NCI-H446 (cell line): ENCODE data around the gene FGF14.

Experiments
- DNase-seq, 2 experiments: peaks; one replicate each; lab custom pipeline; 2025; lab: John Stamatoyannopoulos, UW

The FGF14 gene

DNA sequence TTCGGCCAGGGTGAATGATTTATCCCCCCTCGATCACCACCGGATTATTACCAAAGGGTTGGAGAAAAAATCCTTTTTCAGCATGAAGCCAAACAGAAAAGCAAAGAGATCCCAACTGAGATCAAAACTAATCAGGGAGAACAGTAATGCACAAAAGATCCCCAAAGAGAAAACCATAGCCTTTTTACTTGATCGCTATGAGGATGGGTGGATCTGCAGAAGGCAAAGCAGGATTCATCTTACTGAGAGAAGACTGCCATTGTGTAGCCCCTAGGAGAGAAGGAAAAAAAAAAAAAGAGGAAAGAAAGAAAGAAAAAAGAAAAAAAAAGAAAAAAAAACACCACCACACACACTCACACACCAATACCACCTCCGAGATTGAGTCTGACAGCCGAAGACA, at the start of gene FGF14:
TSS of gene FGF14 (minus strand) at position 283 of the 400 bp plus-strand sequence.
- no peak for DNase-seq

DNA sequence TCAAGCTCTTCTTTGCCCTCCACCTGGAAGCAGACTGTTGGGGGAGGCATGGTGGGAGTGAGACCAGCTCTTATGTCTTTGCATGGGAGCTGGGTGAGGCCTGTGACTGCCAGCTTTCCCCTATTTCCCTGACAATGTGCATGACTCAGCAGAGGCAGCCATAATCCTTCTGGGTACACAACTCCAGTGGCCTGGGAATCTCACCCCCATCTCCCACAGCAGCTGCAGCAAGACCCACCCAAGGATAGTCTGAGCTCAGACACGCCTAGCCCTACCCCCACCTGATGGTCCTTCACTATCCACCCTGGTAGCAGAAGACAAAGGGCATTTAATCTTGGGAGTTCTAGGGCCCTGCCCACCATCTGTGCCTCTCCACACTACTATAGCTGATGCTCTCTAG, 41.4 kb upstream of the FGF14 start:
- no peak for DNase-seq

DNA sequence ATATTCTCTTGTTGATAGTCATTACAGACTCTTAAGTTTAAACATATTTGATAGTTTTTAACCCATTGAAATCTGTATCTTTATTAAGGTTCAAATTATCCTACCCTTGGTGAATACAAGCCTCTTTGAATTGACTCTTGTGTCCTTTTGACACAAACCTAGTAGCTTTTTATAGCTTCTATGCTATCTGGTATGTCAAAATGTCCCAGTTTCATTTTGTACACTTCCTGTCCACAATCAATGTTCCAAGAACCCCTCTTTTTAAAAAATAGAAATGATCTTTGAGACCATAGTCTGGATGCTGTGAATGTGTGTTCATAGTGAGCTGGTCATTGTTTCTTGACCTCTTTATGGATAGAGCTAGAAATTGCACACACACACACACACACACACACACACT, 39.2 kb upstream of the FGF14 start:
- no peak for DNase-seq

DNA sequence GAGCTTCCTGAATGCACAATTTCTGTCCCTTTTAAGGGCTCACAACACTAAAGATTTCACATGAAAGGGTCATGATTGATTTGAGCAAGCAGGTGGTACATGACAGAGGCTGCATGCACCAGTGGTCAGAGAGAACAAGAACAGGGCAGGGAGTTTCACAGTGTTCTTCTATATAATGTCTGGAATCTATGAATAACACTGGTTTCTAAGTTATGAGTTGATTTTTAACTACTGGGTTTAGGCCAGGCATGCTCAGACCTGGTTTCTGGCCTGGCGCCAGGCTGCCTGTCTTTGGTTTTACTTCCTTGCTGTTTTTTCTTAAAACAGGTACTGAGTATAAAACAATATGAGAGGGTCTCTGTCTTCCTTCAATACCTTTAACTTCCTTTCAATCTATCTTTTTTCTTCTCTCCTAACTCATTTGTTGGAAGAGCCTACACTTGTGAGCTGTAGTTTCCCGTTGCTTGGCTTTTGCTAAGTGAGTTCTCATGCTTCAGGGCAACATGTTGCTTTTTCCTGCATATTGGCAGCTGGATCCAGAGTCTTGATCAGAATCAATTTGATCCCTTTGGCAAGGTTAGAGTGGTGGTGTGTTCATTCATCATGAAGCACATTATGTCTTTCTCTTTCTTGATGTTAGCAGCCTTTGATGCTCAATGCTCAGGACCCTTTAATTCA, 38.5 kb upstream of the FGF14 start:
- peak in 1 of 2 experiments; percentile 22 for DNase-seq

DNA sequence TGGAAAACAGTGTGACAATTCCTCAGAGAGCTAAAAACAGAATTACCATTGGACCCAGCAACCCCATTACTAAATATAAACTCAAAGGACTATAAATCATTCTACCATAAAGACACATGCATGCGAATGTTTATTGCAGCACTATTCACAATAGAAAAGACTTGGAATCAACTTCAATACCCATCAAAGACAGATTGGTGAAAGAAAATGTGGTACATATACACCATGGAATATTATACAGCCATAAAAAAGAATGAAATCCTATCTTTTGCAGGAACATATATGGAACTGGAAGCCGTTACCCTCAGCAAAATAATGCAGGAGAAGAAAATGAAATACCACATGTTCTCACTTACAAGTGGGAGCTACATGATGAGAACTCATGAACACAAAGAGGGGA, 20.8 kb upstream of the FGF14 start:
- no peak for DNase-seq

DNA sequence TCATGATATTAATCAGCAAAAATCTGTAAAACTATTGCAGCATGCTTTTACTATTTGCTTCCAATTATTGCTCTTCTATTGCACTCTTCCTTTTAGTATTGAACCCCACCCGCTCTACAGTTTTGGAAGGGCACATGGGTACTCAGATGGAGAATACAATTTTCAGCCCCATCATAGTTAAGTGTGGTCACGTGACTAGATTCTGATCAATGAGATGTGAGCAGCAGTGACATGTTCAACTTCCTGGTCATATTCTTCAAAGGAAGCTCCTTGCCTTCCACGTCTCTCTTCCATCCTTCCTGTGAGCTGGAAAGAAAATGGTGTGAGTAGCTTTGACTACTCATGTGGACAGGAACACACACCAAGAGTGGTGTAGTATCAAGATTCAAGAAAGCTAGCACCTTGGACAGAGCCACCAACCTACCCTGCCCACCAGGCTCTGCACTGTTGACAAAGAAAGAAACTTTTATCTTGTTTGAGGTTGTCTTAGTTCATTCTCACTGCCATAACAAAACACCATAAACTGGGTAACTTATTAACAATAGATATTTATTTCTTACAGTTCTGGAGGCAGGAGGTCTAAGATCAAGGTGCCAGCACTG, 3.8 kb upstream of the FGF14 start:
- no peak for DNase-seq

DNA sequence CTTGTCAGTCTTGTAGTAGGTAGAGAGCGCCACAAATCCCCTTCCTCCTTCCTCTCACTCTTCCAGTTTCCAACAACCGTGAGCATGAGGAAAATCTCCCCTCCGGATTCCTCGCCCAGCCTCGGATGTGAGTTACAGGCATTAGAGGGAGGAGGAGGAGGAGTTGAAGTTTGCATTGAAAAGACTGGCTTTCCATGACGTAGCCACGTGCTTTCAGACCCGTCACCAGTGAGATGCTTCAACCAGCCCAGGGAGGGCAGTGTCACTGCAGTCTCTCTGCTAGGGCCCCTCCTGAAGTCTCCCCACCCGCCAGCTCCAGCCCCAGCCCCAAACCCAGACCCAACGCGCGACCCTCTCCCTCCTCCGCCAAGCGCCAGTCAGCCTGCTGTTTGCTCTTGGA, 442 bp upstream of the FGF14 start:
- DNase-seq: no peak

DNA sequence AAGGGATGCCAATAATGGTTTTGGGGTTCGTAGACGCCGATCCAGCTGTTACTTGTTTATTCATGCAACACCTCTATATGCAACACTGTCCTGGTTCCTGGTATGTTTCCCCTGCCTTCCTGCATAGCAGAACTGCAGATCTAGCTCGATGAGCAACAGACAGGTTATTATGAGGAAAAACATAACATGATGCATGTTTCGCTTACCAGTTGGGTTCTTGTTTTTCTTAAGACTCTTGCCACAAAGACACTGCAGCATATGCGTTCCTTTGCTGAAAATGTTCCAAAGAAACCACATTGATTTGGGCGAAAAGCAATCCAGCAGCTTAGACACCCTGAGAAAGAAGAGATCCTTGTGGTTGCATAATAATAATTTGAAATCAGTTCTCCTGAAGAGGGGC, 583 bp downstream of the FGF14 start:
- no peak for DNase-seq

DNA sequence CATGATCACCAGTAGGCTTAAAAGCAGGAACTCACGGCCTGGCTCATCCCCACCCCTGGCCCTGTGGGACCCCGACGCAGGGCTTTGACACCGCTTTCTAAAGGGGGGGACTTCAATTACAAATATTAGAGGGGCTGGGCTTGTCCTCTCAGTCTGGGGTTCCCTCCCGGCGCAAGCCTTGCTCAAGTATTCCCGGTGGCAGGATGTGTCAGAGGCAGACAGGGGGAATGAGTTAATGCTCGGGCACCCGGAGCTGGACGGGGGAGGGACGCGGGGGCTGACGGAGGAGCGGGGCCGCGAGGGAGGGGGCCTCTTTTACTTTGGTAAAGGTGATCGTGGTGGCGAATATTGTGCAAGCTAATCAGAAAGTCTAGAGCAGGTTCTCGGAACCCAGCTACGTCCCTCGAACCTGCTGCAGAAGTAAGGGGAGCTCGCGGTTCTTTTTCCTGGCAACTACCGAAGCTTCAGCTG, 1.1 kb downstream of the FGF14 start:
- no peak for DNase-seq

DNA sequence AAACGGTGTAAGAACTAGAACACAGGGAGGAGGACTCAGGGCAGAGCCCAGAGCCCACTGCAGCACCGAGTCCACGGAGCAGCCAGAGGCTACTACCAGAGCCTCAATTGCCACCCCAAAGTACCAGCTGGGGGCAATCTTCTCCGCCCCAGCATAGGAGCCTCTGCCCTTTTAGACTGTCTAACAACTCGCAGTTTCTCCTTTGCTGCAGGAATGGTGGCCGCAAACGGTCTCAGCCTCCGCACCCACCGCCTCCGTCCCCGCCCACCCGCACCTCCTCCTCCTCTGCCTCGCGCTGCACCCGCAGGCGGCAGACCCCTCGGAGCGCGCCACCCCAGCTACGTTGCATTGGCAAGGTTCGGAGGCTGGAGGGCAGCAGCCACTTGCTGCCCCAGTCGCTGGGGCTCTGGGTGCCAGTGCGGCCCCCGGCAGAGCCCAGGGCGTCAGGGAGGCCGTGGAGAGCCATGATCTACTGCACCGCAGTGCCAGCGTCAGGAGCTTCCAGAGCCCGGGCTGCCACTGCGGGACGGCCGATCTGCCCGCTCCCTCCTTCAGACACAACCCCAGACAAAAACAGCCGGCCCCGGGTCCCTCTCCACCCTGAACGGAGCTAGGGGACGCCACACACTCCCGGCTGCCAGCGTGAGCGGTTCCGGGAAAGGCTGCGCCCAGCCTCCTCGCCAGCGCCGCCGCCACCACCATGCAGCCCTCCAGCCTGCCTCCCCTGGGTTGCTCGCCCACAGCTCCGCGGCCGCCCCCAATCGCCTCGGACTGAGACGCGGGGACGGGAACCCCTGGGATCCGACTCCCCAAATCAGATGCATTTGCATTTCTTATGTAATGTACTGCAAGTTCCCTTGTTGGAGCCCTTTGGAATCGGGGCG, 1.8 kb downstream of the FGF14 start:
- DNase-seq: peak in 1 of 2 experiments; percentile 9

DNA sequence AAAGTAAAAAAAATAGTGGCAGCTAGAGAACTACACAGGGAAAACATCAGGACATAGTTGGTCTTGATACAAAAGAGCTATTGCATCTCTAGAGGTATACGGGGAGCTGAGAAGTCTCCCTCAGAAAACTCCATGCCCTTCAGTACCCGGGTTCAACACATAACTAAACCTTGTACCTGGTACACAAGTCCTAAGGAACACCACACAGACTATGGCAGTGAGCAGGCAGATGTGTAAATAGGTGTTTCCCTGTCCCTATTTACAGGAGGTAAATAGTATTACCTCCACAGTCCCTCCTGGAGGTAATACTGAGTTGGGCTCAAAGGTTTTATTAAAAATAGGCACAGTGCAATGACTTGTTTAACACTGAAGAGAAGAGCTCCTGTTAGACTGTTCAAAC, 5.9 kb downstream of the FGF14 start:
- no peak for DNase-seq

DNA sequence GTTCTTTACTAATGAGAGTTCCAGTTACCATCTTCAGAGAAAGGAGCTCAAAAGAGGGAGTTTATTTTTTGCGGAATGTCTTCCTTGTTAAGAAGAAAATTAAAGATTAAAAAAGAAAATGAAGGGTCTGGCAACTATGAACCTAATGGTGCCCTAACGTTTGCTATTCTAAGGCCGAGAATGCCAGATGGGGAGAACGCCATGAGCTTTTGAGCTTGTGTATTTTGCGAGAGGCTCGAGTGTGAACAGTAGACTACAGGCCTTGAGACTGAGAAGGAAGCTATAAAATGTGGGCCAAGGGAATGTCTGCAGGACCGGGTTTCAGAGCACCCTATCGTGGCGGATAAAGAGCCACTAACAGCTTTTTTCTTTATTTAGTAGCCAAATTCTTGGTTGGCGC, 6.7 kb downstream of the FGF14 start:
- no peak for DNase-seq

DNA sequence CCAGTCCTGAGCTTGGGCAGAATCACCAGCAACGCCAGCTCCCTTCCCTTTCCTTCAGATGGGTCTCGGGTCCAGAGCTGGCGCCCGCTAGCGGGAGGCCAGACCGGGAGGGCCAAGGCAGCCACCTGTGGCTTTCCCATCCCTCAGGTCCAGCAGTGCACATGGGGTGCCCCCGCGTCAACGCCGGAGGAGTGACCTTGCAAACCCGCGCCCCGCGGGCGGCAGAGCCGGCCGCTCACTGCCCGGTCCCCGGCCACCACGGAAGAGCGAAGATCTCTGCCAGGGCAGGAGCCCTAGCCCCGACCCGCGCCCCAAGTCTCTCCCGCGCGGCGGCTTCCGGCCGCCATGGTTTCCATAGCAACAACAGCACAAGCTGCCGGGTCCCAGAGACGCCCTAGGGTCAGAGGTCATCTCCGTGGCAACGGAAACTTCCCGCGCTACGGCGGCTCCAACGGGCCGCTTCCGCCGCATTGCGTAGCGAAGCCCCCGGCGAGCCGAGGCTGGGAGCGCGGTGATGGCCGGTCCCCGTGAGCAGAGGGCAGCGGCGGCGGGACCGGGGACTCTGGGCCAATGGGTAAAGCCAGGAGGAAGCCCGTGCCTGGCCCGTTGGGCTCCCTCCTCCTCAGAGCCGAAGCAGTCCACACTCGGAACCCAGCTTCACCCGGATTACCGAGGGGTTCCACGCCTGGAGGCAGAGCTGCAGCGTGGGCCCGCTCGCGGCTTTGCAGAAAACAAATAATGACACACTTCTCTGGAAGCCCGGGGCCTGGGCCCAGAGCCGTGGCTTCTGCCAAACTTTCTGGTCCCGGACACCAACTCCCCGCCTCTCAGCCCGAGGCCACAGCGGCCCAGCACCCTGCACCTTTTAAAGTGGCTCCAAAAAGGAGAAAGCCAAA, 7.4 kb downstream of the FGF14 start:
- DNase-seq: peak; percentile 37 to 85

DNA sequence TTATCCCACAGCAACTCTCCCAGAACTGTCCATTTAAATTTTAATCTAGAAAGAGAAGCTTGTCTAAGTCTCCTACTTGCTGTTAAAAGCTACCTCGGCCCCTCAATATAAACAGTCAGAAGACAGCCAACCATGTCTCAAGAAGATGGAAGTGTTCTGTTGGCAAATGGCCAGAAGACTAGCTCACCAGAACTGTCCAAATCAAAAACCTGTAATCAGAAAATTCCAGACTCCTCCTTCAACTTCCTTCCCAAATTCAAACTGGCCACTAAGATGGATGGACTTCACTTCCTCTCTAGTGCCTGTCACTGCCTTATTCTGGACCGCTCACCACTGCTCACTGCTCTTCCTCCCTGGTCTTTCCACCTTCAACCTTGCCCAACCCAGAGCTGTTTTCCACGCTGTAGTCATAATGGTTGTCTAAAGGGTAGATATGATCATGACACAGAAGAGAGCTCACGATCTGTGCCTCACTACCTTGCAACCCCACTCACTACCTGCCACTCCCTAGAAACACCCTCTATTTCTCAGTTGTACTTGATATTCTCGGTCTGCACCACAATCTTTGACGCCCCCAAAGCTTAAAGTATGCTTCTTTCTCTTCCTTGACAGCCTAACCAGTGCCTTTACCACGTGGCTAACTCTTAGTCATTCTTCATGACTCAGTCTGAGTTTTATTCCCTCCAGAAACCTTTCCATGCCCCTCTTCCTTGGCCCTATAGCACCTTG, 9.2 kb downstream of the FGF14 start:
- no peak for DNase-seq

DNA sequence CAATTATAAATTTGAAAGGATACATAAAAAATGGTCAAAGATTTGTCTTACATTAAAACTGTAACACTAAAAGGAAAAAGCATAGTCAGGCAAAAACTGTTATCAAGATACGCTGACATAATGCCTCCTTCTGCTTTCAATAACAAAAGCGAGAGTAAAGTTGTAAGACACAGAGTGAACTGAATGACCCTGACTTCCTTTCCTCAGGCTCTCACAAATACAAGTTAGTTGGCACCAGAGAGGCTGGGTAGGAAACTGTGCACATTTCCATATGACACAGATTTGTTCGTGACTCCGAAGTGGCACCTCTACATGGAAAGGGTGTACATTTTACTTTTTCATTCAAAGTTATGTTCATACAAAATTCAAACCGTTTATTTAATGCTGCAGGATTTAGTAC, 15.4 kb downstream of the FGF14 start:
- DNase-seq: no peak

DNA sequence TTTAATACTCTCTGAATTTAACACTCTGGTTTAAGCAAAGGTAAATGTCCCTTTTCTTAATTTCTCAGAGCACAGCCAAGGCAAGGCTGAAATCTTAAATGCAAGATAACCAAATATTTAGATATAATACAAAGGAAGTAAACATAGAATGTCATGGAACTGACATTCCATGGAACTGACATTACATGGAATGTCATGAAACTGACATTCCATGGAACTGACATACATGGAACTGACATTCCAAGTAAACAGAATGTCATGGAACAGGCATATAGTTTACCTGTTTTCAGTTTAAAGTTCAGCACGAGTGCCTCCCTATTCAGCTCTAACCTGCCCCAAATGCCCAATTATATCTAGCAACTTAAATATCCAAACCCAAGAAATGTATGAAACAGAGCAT, 21.8 kb downstream of the FGF14 start:
- DNase-seq: no peak

DNA sequence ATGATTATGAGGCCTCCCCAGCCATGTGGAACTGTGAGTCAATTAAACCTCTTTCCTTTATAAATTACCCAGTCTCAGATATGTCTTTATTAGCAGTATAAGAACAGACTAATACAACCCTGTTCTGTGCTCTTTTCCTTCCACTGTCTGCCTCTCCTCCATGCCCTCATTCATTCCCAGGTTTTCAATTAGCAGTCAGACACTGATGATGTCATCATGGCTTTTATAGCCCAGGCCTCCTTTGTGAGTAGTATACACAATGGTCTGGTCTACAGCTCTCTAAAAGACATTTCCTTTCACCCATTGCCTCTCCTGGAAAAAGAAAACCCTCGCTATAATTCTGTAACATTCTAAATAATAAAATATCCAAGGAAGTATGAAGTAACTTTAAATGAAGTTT, 25.5 kb downstream of the FGF14 start:
- no peak for DNase-seq

DNA sequence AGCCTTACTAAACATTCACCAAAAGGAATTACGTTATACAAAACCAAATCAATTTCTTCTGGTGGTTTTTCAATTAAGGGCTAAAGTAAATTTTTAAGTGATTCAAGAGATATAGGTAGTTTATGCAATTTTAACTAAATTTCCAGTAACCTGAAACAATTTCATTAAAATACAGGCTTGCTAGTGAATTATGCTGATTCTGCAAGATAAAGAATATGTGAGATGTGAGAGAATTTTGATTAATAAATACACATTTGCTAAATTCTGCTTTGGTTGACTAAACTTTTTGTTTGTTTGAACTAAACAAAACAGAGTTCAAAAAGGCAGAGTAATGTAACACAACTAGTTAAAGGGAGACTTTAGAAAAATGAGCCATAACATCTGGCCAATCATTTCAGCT, 27.1 kb downstream of the FGF14 start:
- no peak for DNase-seq

DNA sequence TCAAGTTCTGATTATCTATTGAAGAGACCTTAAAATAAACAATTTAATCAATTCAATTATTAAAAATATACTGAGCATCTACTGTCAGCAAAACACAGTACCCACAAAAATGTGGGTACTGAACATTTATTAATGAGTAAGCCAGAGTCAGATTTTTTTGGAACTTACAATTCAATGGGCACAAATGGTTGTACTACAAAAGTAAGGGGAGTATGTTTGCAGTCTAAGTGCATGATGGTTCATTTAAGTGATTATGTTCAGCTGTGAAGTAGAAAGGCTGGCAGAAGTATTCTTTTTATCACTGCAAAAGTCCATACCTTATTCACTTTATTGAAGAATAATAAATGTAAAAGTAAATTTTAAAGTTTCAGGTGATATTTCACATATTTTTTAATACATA, 27.6 kb downstream of the FGF14 start:
- no peak for DNase-seq

DNA sequence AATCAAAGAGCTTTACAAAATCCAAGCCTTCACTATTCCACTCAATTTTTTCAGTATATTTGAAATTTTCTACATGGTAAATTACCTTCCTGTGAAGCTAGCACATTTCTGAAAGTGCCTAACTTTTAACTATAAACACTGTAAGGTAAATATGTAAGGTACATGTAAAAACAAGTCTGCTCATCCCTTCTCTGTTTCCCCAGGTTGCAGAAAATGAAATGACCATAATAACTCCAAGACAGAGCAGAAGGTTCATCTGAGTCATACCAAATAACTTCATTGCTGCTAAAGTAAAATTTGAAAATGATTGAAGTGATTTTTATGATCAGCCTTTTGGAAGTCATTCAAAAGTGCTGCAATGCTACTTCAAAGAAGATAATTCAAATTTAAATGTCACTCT, 28.6 kb downstream of the FGF14 start:
- no peak for DNase-seq

DNA sequence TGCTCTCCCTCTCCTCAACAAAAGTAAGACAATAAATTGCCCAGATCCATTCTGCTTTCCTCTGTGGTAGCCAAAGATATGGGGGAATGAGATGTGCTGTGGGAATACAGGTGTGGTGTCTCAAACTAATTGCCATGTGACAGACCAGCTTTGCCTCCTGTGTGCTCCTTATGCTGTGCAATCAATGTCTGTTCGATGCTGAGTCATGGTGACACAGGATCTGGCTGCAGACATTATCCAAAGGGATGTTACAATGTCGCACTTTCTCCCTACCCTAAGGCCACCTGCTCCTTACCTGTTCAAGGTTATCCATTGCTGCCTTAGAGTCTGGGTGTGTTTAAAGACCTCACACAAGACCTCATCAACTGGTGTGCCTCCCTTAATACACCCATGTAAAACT, 32.5 kb downstream of the FGF14 start:
- no peak for DNase-seq
